Renal cortical epithelial cell (primary cell): ENCODE data around the gene DIAPH2. TPM values are rescaled to one million over a fixed set of nuclear protein-coding genes. Genes with fewer than 3 reads are reported as not detected.

ENCODE experiments used
- DNase-seq: peaks from one replicate; pipeline ENCODE4 v3.0.0-alpha.2; 2011; ENCODE audit warnings: low read depth
- total RNA-seq: library from RNA; depleted of rRNA; stranded (reverse); fragments of >200 nt; gene quantifications from 2 replicates; pipeline ENCODE4 v1.2.3, GENCODE V29; 2014

DIAPH2 gene
- total RNA-seq, 1 donor from 2014 or later, result 15.4 TPM

DNA sequence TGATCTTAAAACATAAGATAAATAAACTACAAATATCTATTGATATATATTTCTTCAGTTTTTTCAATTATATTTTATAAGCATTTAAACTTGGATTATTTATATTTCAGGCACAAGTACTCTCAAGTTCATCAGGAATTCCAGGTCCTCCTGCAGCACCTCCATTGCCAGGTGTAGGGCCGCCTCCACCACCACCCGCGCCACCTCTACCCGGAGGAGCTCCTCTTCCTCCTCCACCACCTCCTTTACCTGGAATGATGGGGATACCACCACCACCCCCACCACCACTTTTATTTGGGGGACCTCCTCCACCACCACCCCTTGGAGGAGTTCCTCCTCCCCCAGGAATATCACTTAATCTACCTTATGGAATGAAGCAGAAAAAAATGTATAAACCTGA is 273.1 kb downstream of the DIAPH2 start:
- no peak for DNase-seq

DNA sequence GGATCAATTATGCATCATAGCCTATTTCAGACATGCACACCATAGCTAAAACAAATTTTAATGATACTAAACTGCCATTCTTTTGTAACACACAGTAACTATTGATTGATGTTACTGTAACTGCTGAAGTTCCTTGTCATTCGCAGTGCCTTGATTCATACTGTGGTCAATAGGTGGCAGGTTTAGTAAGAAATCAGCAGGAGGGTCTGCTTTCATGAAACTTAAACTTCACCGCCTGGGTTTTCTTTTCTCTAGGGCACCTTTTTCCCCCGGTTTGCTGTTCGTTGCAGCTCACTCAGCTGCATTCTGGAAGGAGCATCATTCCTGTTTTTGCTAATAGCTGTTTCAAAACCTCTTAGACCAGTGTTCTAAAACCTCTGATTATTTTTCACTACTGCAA is 287.2 kb downstream of the DIAPH2 start:
- no peak for DNase-seq

DNA sequence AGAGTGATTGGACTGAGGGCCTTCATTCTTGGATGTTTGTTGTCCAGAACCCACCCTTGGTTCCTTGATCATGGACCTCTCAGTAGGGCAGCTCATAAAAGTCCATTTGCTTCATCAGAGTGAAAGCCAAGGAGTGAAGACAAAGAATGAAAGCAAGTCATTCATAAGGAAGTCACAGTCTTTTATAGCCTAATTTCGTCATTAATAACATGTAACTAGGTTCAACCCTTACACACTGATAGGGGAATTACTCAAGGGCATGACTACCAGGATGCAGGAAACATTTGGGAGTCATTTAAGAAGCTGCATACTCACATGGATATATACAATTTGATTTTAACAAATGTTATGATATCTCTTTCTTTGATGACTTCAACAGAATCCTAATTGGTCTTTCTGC is 294.3 kb downstream of the DIAPH2 start:
- peak; percentile 4 for DNase-seq

DNA sequence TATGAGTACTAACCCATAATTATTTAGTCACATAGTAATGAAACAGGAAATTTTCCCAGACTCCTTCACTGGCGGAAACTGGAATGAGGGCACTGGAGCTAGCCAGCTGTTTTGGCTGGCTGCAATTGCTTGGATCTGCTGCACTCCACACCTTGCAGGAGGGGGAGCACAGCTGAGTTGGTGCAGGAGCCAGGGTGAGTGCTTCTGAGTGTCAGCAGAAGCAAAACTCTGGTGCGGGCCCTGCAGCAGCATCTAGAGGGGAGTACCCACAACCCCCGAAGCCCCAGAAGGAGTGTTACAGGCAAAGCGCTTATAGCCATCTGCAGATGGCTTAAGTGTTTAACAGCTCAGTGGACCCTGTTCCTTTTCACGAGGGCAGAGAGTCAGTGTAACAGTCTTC is 295.1 kb downstream of the DIAPH2 start:
- no peak for DNase-seq

DNA sequence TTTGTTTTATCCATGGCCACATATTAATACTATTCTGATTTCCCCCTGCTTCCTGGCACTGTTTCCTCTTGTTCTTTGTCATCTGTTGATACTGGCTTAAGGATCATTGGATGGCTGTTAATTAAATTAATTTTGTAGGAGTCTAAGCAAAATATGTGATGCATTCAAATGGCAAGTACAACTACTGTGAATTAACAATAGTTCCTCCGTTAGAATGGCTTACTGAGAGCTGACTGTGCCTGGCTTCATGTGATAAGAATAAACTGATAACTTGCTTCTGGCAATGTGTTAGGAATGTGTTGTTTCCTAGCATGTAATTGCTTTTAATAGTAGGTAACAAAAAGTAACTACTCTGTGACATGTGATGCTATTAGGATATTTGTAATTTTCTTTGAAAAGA is 297.5 kb downstream of the DIAPH2 start:
- DNase-seq, result no peak

DNA sequence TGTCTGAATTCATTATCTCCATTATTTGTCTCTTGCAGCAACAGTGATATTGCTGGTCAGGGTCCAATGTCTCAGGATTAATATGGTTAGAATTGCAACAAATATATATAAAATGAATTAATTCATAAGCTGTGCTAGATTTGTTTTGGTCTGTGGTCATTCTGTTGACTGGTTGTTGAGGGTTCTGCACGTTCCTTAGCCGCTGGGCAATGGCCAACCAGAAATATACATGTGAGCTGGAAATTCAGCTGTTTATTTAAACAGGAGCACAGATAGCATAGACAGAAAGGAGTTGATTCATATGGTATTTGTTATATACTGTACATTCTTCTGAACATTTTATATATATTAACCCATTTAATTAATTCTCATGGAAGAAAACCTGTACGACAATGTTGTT is 299.9 kb downstream of the DIAPH2 start:
- DNase-seq, result no peak

DNA sequence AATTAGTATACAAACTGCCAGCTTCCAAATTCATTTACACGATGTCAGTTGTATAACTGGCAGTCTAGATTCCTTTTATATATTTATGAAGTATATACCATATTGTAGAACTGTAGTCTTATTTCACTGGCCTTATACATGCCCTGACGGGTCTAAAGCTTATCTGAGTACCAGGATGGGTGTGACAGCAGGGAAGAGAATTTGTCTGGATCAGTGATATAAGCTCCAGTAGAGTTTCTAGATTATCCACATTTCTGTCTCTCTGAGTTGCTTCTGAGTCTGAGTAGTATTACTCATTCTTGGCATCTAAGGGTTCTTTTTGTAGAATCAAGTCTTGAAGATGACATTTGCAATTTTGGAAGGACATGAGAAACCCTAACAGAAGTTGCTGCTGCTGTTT is 300.4 kb downstream of the DIAPH2 start:
- DNase-seq, result no peak

DNA sequence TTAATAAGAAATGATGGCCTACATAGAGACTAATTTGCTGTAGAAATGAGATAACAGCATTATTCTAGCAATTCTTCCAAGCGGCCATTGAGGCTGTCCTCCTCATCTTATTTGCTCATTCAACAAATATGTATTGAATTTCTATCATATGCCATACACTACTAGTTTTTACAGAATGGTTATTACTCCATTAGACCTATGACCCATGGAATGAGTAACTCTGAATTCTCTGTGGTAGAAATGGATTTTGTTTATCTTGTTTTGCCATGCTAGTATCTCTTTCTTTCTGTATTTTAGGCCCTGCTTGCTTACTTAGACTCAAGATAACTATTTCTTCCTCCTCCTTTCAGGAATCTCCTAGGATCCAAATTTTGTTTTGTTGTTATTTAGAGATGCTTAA is 302.6 kb downstream of the DIAPH2 start:
- no peak for DNase-seq

DNA sequence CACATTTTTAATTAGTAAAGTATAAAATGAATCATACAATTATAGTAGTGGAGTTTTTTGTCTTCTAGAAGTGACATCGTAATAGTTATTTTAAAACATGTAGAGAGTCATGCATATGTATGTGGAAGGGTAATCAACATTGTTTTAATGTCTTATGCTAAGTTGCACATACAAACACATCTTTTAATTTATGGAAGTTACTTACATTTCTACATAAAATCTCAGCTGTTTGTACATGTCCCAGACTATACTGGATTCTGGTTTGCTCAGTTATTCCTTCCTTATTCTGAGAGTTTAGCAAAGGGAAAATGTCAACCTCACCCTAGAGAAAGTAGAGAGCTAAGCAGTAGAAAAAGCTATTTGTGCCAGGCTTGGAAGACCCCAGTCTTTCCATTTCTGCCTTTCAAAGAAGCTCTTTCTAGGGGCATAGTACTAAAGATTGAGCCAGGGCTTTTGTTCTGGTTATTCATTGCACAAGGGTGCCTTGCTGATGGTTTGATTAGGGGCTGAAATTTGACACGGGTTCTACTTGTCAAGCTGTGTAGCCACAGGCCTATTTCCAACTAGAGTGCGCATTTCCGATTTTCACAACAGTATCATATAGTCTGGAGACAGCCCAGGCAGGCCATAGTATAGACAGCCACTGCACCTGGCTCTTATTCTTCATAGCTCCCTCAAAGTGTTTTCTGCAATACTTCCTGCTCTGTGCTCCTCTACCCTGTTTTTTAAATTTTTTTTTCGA is 305.4 kb downstream of the DIAPH2 start:
- DNase-seq, result peak; percentile 3

DNA sequence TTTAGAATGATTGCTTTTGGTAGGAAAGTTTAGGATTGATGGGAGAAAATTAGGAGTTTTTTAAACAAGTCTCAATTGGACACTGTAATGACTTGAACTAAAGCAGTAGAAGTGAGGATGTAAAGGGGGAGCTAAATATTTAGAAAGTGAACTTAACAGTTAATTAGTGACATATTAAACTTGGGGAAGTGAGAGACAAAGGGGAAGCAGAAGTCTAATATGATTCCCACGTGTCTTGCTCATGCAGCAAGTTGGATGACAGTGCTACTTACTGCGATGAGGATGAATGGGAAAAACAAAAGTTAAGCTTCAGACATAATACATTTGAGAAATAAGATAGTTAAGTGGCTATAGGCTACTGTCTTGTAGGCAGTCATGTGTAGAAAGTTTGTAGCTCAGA is 309.5 kb downstream of the DIAPH2 start:
- DNase-seq, result peak; percentile 31

DNA sequence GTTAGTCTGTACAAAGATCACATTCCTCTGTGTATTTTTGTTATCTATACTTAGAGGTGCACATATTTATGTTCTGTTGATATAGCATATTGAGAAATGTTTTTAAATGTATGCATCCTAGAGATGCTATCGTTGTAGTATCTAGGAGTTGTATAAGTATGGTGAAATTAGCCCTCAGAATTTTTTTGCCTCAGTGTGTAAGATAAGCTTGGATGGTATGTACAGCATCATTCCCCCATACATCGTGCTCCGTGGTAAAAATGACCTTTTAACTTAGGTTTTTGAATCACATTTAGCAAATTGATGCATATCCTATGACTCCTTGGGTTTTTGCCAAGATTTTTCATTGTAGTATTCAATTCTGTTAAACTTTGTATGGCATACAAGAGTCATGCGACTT is 312.6 kb downstream of the DIAPH2 start:
- DNase-seq, result no peak

DNA sequence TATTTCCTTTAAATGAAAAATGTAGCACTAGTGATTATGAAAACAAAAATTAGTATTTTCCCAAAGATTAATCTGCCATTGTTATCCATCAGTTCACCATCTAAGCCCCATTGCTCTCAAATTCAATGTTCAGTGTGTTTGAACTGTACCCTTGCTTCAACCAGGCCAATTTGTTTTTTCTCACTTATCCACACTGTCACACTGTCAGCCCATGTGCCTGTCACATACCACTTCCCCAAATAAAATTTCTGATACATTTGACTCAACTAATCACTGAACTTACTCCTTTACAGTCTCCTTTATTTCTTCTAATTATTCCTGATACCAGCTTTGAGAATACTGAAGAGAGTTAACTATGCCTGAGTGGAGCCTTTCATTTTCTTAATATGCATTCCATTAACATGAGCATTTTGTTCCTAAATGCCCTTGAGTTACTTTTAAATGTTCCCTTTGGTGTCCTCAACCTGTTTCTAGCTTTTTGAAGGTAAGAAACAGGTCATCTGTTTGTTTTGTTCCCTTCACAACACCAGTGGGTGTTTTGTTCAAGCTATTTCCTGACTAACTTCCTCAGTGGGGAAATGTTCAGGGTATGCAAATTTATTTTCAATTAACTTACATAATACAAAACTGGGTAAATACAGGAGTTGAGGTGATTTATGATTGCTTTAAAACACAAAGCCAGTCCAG is 316.2 kb downstream of the DIAPH2 start:
- peak; percentile 58 for DNase-seq

DNA sequence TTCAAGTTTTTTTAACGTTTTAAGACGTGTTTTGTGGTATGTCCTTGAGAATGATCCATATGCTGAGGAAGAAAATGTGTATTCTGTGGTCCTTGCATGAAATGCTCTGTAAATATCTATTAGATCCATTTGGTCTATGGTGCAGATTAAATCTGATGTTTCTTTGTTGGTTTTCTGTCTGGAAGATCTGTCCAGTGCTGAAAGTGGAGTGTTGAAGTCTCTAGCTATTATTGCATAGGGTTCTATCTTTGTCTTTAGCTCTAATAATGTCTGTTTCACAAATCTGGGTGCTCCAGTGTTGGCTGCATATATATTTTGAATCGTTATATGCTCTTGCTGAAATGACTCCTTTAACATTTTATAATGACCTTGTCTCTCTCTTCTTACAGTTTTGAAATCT is 321.5 kb downstream of the DIAPH2 start:
- no peak for DNase-seq

DNA sequence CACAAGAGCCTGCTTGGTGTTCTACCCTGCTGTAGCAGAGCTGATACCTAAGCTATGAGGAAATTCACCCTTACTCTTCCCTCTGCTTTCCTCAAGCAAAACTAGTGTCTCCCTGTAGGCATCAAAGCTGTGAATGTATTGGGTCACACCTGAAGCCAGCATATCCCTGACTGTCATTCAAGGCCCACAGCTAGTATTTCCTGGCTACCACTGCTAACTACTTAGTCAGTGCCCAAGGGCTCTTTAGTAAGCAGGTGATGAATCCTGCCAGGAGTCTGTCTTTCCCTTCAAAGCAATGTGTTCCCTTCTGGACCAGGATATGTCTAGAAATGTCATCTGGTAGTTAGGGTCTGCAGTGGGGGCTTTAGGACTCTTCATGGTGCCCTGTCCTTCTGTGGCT is 324.7 kb downstream of the DIAPH2 start:
- DNase-seq, result no peak

DNA sequence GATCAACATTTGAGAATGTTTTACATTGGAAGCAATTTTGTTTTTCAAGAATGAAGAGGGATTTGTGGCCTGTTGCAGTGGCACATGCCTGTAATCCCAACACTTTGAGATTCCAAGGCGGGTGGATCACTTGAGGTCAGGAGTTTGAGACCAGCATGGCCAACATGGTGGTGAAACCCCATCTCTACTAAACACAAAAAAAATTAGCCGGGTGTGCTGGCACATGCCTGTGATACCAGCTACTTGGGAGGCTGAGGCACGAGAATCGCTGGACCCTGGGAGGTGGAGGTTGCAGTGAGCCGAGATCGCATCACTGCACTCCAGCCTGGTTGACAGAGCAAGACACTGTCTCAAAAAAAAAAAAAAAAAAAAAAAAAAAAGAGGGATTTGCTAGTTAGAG is 326.9 kb downstream of the DIAPH2 start:
- DNase-seq, result no peak

DNA sequence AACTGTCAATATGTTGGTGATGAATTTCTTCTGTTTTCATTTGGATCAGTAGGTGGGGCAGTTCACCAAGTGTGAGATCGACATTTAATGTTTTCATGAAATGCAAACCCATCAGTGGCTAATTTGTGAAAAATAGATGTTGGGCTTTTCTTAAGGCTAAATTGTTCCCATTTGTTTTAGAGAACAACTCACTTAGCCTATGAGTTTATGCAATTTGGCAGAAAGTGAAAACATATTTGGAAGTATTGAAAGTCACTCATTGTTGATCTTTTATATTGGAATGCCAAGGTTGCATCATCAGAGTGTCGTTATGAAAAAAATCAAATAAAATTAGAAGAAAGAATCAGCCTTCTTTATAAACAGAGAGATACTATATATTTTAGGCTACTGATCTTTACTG is 331.5 kb downstream of the DIAPH2 start:
- DNase-seq, result no peak

DNA sequence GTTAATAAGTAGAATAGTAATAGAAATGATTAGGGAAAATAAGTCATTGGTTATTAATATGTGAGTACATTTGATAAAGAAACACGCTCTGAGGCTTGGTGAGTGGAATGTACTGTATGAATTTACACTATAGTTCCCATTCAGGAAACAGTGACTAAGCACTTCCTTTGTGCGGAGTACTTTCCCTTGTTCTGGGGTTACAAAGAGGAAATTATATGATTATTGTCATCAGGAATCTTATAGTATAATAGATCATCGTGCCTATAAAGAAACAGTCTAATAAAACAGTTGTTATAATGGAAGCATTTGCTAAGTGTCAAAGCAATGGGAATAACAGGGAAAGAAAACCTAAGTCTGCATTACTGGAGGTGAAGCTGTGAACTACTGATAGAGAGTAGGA is 337.0 kb downstream of the DIAPH2 start:
- DNase-seq, result no peak

DNA sequence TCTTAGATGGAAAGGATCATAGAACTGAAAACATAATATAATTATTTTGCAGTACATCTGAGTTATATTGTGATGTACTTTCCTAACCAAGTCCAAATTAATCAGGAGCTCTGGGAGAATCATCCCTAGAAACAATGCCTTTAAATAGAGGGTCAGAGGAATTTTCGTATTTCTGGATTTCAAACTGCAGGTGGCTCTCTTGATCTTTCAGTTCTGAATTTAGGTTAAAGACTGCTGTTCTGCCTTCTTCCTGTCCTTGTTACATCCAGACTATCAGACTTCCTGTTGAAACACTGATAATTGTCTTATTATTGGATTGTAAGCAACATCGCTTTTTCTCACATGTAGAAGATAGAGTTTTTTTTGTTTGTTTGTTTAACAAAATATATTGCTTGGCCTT is 341.8 kb downstream of the DIAPH2 start:
- peak; percentile 4 for DNase-seq

DNA sequence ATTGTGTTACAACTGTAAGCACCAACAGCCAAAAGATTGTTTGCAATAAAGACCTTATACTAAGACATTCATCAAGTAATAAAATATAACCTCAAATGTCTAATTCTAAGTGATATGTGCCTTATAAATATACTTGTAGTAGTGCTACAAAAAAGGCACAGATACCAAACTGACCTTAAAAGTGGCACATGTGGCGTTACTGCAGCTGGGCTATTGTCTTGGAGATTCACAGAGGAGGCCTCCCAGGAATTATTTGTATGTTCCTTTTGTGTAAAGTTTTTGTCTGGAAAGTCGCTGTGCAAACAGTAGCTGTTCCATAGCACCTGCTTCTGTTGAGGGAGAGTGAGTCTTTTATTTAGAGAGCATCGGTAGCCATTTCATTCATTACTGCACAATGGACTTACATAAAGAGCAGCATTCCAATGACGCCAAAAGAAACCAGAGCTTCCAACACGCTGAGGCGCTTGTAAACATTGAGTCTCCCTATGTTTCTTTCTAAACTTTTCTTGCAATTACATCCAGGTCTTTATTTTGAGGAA is 342.8 kb downstream of the DIAPH2 start:
- no peak for DNase-seq

DNA sequence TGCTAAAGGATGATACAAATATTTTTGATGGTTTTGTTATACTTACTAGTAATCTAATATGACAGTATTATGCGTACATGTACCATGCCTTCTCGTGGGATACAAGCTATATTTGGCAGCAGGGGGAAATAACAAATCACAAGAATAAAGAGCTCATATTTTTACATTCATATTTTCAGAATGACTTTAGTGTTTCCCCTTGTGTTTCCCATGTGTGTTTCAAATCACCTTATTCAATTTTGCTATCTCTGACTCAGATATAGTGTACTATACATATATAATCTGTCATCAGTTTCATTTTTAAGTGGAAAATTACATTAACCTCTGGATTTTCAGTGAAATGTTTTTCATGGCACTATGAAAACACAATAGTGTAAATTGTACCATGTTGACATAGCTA is 345.8 kb downstream of the DIAPH2 start:
- DNase-seq, result no peak

DNA sequence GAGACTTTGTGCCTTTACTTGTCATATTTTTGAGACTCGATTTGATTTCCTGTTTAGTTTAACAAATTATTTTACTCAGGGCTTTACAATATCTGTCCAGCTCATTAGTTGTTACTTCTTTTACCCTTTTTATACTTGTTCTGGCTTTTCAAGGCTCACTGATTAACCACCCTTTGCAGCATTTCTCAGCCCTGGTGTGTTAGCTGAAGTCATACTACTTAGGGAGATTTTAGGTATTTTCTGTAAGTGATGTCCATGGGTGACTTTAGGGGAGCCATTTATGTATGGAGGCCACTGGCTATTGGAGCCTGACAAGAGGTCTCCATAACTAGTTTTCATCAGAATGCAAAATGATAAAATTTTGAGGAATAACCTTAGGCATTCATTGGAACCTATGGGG is 346.3 kb downstream of the DIAPH2 start:
- DNase-seq, result no peak

DNA sequence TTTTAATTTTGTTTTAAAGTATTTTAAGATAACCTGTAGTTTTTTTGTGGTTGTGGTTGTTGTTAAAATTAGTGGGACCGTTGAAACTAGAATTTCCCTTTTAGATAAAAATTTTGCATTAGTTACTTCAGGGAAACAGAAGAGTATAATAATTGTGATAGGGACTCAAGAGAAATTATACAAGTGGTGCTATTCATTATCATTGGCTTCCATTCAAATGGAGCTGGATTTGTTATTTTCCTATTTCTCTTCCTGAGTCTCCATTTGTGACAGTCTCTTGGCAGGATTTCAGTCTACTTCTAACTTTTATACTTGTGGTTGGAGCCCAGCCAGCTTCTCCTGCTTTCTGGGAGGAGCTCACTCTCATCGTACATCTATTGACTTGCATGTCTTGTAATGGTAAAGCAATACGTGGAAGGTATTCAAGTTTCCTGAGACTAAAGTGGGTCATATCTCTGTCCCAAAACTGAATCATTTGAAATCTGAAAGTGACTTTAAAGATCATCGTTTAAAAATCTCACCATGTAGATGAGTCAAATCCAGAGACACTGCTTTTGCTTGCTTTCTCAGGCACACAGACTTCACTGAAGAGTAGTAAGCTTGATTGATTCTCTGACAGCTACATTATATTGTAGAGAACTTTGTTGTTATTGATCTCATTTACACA is 354.9 kb downstream of the DIAPH2 start:
- DNase-seq, result peak; percentile 40

DNA sequence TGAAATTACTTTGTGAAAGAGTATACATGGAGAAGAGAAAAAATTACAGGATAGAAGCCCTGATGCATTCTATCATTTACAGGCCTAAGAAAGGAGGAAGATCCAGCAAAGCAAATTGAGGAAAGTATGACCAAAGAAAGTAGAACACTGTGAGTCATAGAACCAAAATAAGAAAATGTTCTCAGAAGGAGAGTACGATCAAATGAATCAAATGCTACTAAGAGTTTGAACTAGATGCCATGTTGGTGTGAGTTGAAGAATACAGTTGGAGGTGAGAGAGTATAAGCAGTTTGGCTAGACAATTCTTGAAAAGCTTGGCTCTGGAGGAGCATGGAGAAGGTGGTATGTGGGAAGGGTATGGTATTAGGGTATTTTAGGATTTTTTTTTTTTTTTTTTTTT is 360.8 kb downstream of the DIAPH2 start:
- DNase-seq, result no peak
